H1 (cell line): ENCODE results near the gene CEACAM20. TPM values are rescaled to one million over a fixed set of nuclear protein-coding genes. Genes with fewer than 3 reads are reported as not detected.

Source experiments
- CTCF ChIA-PET: fragments of 300-600 bp; sonication (Branson Sonifier 250); formaldehyde crosslinking; loops from one replicate; lab custom pipeline; 2021; ENCODE audit not compliant: partially characterized antibody; lab: Charles Lee
- POLR2A ChIA-PET: fragments of 300-600 bp; sonication (Branson Sonifier 250); formaldehyde crosslinking; loops from one replicate; lab custom pipeline; 2021; ENCODE audit warnings: inconsistent platforms; ENCODE audit not compliant: partially characterized antibody; lab: Charles Lee
- DNase-seq, 2 experiments: peaks; one replicate each; pipeline versions ENCODE4 v3.0.0 to v3.0.0-alpha.2; 2010 to 2022; ENCODE audit warnings: low spot score in 2 of 2, low read depth in 1 of 2, mixed read lengths in 1 of 2
- FAIRE-seq: peaks from 2 replicates; lab custom pipeline; 2011; peaks lifted over from hg19 to GRCh38; lab: Jason Lieb, UNC
- H2AFZ ChIP-seq: 2 replicates; pipeline ENCODE4 v1.8.1; 2012; ENCODE audit warnings: low read length, inconsistent platforms
- H2AK5ac ChIP-seq: 2 replicates; pipeline ENCODE4 v1.6.1; 2013; ENCODE audit warnings: low read depth, low read length
- H2BK120ac ChIP-seq: replicated peaks from 2 replicates; pipeline ENCODE3; 2013; ENCODE audit warnings: low read depth, low read length, inconsistent platforms
- H2BK12ac ChIP-seq: 2 replicates; pipeline ENCODE4 v1.6.1; 2013; ENCODE audit warnings: low read depth, low read length
- H2BK15ac ChIP-seq: 2 replicates; pipeline ENCODE4 v1.6.1; 2013; ENCODE audit warnings: low read length
- H2BK20ac ChIP-seq: 2 replicates; pipeline ENCODE4 v1.6.1; 2013; ENCODE audit warnings: low read length
- H2BK5ac ChIP-seq: 2 replicates; pipeline ENCODE4 v1.6.1; 2013; ENCODE audit warnings: low read depth, low read length
- H3K14ac ChIP-seq: 2 replicates; pipeline ENCODE4 v1.6.1; 2013; ENCODE audit warnings: inconsistent platforms; ENCODE audit not compliant: insufficient read length
- H3K18ac ChIP-seq: 2 replicates; pipeline ENCODE4 v1.6.1; 2013; ENCODE audit warnings: low read length; ENCODE audit errors: extremely low read depth
- H3K23ac ChIP-seq: 2 replicates; pipeline ENCODE4 v1.6.1; 2013; ENCODE audit warnings: inconsistent platforms; ENCODE audit not compliant: insufficient read length
- H3K23me2 ChIP-seq: 2 replicates; pipeline ENCODE4 v1.6.1; 2013; ENCODE audit warnings: low read depth, low read length
- H3K27ac ChIP-seq: 2 replicates; pipeline ENCODE4 v1.6.1; 2011; ENCODE audit warnings: low read depth, low read length, inconsistent platforms
- H3K27me3 ChIP-seq, 4 experiments: replicated peaks in 1 of 4; 1 replicate in 1 of 4; 2 replicates in 3 of 4; pipeline versions ENCODE4 v1.6.1 to v1.8.1; 2011 to 2013; ENCODE audit warnings: low read length in 3 of 4, mild to moderate bottlenecking in 3 of 4, inconsistent platforms in 2 of 4, mixed read lengths in 2 of 4, moderate library complexity in 1 of 4; ENCODE audit not compliant: control insufficient read depth in 3 of 4, insufficient read depth in 3 of 4; ENCODE audit errors: extremely low read depth in 1 of 4
- H3K36me3 ChIP-seq, 4 experiments: 2 replicates each; pipeline versions ENCODE4 v1.6.1 to v1.8.1; 2011 to 2013; ENCODE audit warnings: mild to moderate bottlenecking in 4 of 4, low read length in 3 of 4, moderate library complexity in 2 of 4, control low read depth in 1 of 4, inconsistent platforms in 1 of 4; ENCODE audit not compliant: insufficient read depth in 4 of 4, control insufficient read depth in 2 of 4
- H3K4ac ChIP-seq: replicated peaks from 2 replicates; pipeline ENCODE3; 2013; ENCODE audit warnings: low read length, low read depth, mixed read lengths, inconsistent platforms; ENCODE audit not compliant: insufficient read length
- H3K4me1 ChIP-seq, 4 experiments: replicated peaks in 1 of 4; 1 replicate in 1 of 4; 2 replicates in 3 of 4; pipeline versions ENCODE4 v1.6.1 to v1.8.1; 2011 to 2013; ENCODE audit warnings: low read length in 3 of 4, inconsistent platforms in 2 of 4, mixed read lengths in 1 of 4; ENCODE audit not compliant: insufficient read depth in 4 of 4, control insufficient read depth in 3 of 4
- H3K4me2 ChIP-seq, 2 experiments: 2 replicates each; pipeline versions ENCODE4 v1.6.1 to v1.8.1; 2011 to 2013; ENCODE audit warnings: low read depth in 2 of 2, low read length in 2 of 2, control low read depth in 1 of 2, inconsistent platforms in 1 of 2, mild to moderate bottlenecking in 1 of 2; ENCODE audit not compliant: insufficient read depth in 1 of 2
- H3K4me3 ChIP-seq, 4 experiments: fragments of 200-600, 300-600 bp in 1 of 4; sonication (generic), shearing (Covaris generic), sonication (Bioruptor Twin) in 1 of 4; 2 replicates each; pipeline versions ENCODE4 v1.5.1 to v1.8.1; 2011 to 2016; ENCODE audit warnings: low read length in 4 of 4, low read depth in 3 of 4, control low read depth in 2 of 4, inconsistent platforms in 2 of 4, mild to moderate bottlenecking in 2 of 4, mixed read lengths in 1 of 4, moderate library complexity in 1 of 4; ENCODE audit not compliant: insufficient read depth in 2 of 4; ENCODE audit errors: extremely low read depth in 1 of 4
- H3K56ac ChIP-seq: replicated peaks from 2 replicates; pipeline ENCODE3; 2013; ENCODE audit warnings: low read depth, mild to moderate bottlenecking, mixed read lengths, low read length, inconsistent platforms; ENCODE audit not compliant: insufficient read length
- H3K79me1 ChIP-seq: 2 replicates; pipeline ENCODE4 v1.6.1; 2013; ENCODE audit warnings: low read depth, low read length, control low read depth
- H3K79me2 ChIP-seq, 2 experiments: 2 replicates each; pipeline versions ENCODE4 v1.6.1 to v1.8.1; 2012 to 2013; ENCODE audit warnings: low read length in 2 of 2, mild to moderate bottlenecking in 2 of 2, inconsistent platforms in 1 of 2; ENCODE audit not compliant: insufficient read depth in 2 of 2, control insufficient read depth in 1 of 2
- H3K9ac ChIP-seq, 4 experiments: replicated peaks in 1 of 4; 1 replicate in 1 of 4; 2 replicates in 3 of 4; pipeline versions ENCODE4 v1.6.1 to v1.8.1; 2011 to 2013; ENCODE audit warnings: low read depth in 3 of 4, low read length in 3 of 4, control low read depth in 2 of 4, mild to moderate bottlenecking in 2 of 4, moderate library complexity in 2 of 4, inconsistent platforms in 1 of 4; ENCODE audit errors: extremely low read depth in 1 of 4
- H3K9me3 ChIP-seq, 2 experiments: 2 replicates each; pipeline versions ENCODE4 v1.6.1 to v1.8.1; 2012 to 2013; ENCODE audit warnings: mild to moderate bottlenecking in 2 of 2, moderate library complexity in 2 of 2, control low read depth in 1 of 2, inconsistent platforms in 1 of 2, low read depth in 1 of 2, low read length in 1 of 2, mixed read lengths in 1 of 2; ENCODE audit not compliant: insufficient read depth in 2 of 2
- H4K20me1 ChIP-seq, 2 experiments: replicated peaks in 1 of 2; 2 replicates each; pipeline versions ENCODE3 to v1.8.1; 2011 to 2013; ENCODE audit warnings: inconsistent platforms in 2 of 2, low read length in 2 of 2, mild to moderate bottlenecking in 1 of 2; ENCODE audit not compliant: insufficient read depth in 2 of 2, control insufficient read depth in 1 of 2
- H4K5ac ChIP-seq: 2 replicates; pipeline ENCODE4 v1.6.1; 2013; ENCODE audit warnings: low read length, low read depth, mixed read lengths, inconsistent platforms; ENCODE audit not compliant: insufficient read length
- H4K8ac ChIP-seq: 2 replicates; pipeline ENCODE4 v1.8.0; 2013; ENCODE audit warnings: mild to moderate bottlenecking, moderate library complexity, low read length, inconsistent platforms; ENCODE audit not compliant: insufficient read depth; ENCODE audit errors: extremely low read depth
- H4K91ac ChIP-seq: replicated peaks from 2 replicates; pipeline ENCODE3; 2013; ENCODE audit warnings: low read length, mixed read lengths, inconsistent platforms; ENCODE audit not compliant: insufficient read length
- CHD1 ChIP-seq: IDR thresholded peaks from 2 replicates; pipeline ENCODE4 v1.6.1; 2012; ENCODE audit warnings: low read depth, low read length, improper control_type of control experiment
- CREB1 ChIP-seq: IDR thresholded peaks from 2 replicates; pipeline ENCODE4 v1.6.1; 2012; ENCODE audit warnings: inconsistent platforms
- CTCF ChIP-seq, 3 experiments: IDR thresholded peaks; 1 replicate in 2 of 3; 2 replicates in 1 of 3; pipeline versions ENCODE4 v1.5.1 to v1.6.1; 2011; ENCODE audit warnings: low read length in 3 of 3, mild to moderate bottlenecking in 3 of 3, inconsistent platforms in 2 of 3, low read depth in 1 of 3, moderate library complexity in 1 of 3; ENCODE audit not compliant: insufficient read depth in 1 of 3; ENCODE audit errors: control extremely low read depth in 1 of 3
- FOSL1 ChIP-seq: IDR thresholded peaks from 2 replicates; pipeline ENCODE4 v1.6.1; 2011; ENCODE audit warnings: mild to moderate bottlenecking, low read depth, low read length, moderate library complexity; ENCODE audit not compliant: insufficient read depth
- GTF2F1 ChIP-seq: IDR thresholded peaks from 2 replicates; pipeline ENCODE4 v1.6.1; 2012; ENCODE audit warnings: low read depth, low read length, improper control_type of control experiment, borderline replicate concordance
- NANOG ChIP-seq: IDR thresholded peaks from 2 replicates; pipeline ENCODE4 v1.6.1; 2011; ENCODE audit warnings: low read length, low read depth, mild to moderate bottlenecking, inconsistent platforms; ENCODE audit not compliant: insufficient read depth, poor library complexity, severe bottlenecking
- RAD21 ChIP-seq, 2 experiments: IDR thresholded peaks in 1 of 2; conservative IDR thresholded peaks in 1 of 2; 2 replicates each; pipeline ENCODE4 v1.6.1; 2011; ENCODE audit warnings: low read depth in 2 of 2, low read length in 2 of 2, improper control_type of control experiment in 1 of 2, inconsistent platforms in 1 of 2, mild to moderate bottlenecking in 1 of 2, moderate library complexity in 1 of 2
- SP1 ChIP-seq: IDR thresholded peaks from 2 replicates; pipeline ENCODE4 v1.6.1; 2011; ENCODE audit warnings: low read depth, low read length
- SRF ChIP-seq: IDR thresholded peaks from 2 replicates; pipeline ENCODE4 v1.6.1; 2011; ENCODE audit warnings: mild to moderate bottlenecking, low read depth, low read length, moderate library complexity
- TAF7 ChIP-seq: optimal IDR thresholded peaks from 2 replicates; pipeline ENCODE3; 2011; ENCODE audit warnings: low read depth, mild to moderate bottlenecking, inconsistent platforms, low read length, moderate library complexity, borderline replicate concordance
- WGBS, 2 experiments: shearing (Covaris generic) in 1 of 2; methylation state at CpG; one replicate each; pipeline versions ENCODE4 v1.1.6 to v1.1.7; 2013 to 2015; ENCODE audit warnings: low lambda C conversion rate in 2 of 2, mixed read lengths in 2 of 2, inconsistent platforms in 1 of 2, low coverage in 1 of 2, missing lambda C conversion rate in 1 of 2; ENCODE audit not compliant: insufficient replicate concordance in 2 of 2, insufficient coverage in 1 of 2, insufficient read length in 1 of 2; ENCODE audit errors: extremely low coverage in 1 of 2, missing lambda C conversion rate in 1 of 2; 5-methylcytosine and 5-hydroxymethylcytosine counted together
- polyA plus RNA-seq, 7 experiments: library from polyadenylated mRNA; depleted of rRNA in 3 of 7; stranded (reverse) in 5 of 7; unstranded in 2 of 7; fragments of >200 nt in 5 of 7; fragments of 200-250 nt in 2 of 7; gene quantifications; 1 replicate in 5 of 7; 2 replicates in 1 of 7; 4 replicates in 1 of 7; pipeline versions ENCODE4 v1.2.1 to v1.2.3, GENCODE V29; 2011 to 2013; ENCODE audit warnings: missing spikeins in 2 of 7, mixed read lengths in 2 of 7
- total RNA-seq: library from RNA; stranded (reverse); fragmentation: NEBNext Ultra II Directional; extraction: Animal tissue kit (Norgen Biotek cat#: 25700); gene quantifications from 2 replicates; pipeline ENCODE4 v1.2.1, GENCODE V29; 2021
- TF ChIP-seq, protein P1 (sequence below): IDR thresholded peaks from 2 replicates; pipeline ENCODE4 v1.6.1; 2012; ENCODE audit warnings: inconsistent platforms

Gene CEACAM20
- total and polyA plus RNA-seq, 2 of the 8 experiments (the other 6 are each of a cell fraction or from before 2014, with no cell fraction given), result not detected

DNA sequence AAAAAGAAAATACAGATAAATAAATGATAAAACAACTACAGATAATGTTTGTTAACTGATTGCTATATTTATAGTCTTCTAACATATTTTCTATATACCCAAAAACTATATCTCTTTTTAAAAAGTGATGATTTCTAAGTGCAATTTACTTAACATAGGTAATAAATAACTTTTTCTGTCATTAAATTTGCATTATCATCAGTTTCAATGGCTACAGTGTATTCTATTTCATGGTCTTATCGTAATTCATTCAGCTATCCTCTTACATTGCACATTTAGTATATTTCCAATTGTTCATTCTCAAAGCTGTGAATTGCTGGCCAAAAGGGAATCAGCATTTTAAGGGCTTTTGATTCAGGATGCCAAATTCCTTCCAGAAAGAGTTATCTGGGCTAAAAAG lies 32.8 kb downstream of the CEACAM20 start:
- Histone ChIP-seq H2BK15ac (no peak overlapping the region), H2BK12ac (no peak overlapping the region), H2BK120ac (no peak overlapping the region), H4K5ac (no peak overlapping the region), H3K27me3 (peaks cover 0 to 2% (median 0%) of the 10 kb centered on the region in 4 experiments; a peak in 1 of 7 replicates), H4K91ac (no peak overlapping the region), H3K36me3 (peaks cover 6 to 55% (median 36%) of the 10 kb centered on the region in 4 experiments; a peak in 7 of 8 replicates), H3K56ac (no peak overlapping the region), H3K27ac (no peak overlapping the region), H3K79me1 (peaks cover 32% of the 10 kb centered on the region), H3K9me3 (peaks cover 47 to 60% of the 10 kb centered on the region in 2 experiments), H3K4me1 (peaks cover 0 to 4% (median 0%) of the 10 kb centered on the region in 4 experiments; a peak in 2 of 7 replicates), H3K23ac (no peak overlapping the region), H4K8ac (no peak overlapping the region), H3K4ac (no peak overlapping the region), H2BK5ac (no peak overlapping the region), H2AK5ac (no peak overlapping the region), H4K20me1 (no peaks in the 10 kb centered on the region), H2BK20ac (no peak overlapping the region), H3K79me2 (peaks cover 21 to 53% of the 10 kb centered on the region in 2 experiments), H2AFZ (no peak overlapping the region), H3K4me2 (no peak overlapping the region), H3K18ac (no peak overlapping the region), H3K14ac (no peak overlapping the region), H3K9ac (no peak overlapping the region), H3K4me3 (no peak overlapping the region), H3K23me2 (peaks cover 6% of the 10 kb centered on the region; the same call in 1 of the 2 replicates)
- DNase-seq (no peak), FAIRE-seq (no peak)
- WGBS, 2 experiments, result 100% methylated on average over 1 of the region's 1 CpG; no CpG with 5 or more reads in 1 of the 2 experiments
- ChIA-PET POLR2A (no interaction called here), CTCF (interaction anchor here (0.6 kb wide), 1 partner anchor 138 kb away, joined by 3 read pairs; no protein-coding TSS in a partner anchor)
- TF ChIP-seq GTF2F1 (no peak), SP1 (no peak), CREB1 (no peak), NANOG (no peak), CTCF (IDR thresholded peaks at IDR 0.05; ENCODE audit: control extremely low read depth in 1 of 3, insufficient read depth in 1 of 3, low read depth in 1 of 3, low read length in 3 of 3) (no peak), CHD1 (no peak), TAF7 (no peak), RAD21 (IDR thresholded peaks at IDR 0.05 in 1 of 2, conservative IDR thresholded peaks at IDR 0.05 in 1 of 2; ENCODE audit: low read depth in 2 of 2, low read length in 2 of 2) (no peak), FOSL1 (no peak), SRF (no peak)
- TF ChIP-seq, protein P1, sequence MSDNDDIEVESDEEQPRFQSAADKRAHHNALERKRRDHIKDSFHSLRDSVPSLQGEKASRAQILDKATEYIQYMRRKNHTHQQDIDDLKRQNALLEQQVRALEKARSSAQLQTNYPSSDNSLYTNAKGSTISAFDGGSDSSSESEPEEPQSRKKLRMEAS, result no peak
